IPS DF 4.7 (cell line): Measurements from ENCODE around the gene INO80B.
"Not testable (repeated sequence)": the region's sequence is repeated elsewhere in the genome, so short reads cannot be mapped to it uniquely, and the experiment has no call there.

ENCODE experiments used
- DNase-seq: peaks from one replicate; pipeline ENCODE4 v3.0.0-alpha.2; 2013; ENCODE audit warnings: low spot score; ENCODE audit errors: extremely low read depth

INO80B gene

DNA sequence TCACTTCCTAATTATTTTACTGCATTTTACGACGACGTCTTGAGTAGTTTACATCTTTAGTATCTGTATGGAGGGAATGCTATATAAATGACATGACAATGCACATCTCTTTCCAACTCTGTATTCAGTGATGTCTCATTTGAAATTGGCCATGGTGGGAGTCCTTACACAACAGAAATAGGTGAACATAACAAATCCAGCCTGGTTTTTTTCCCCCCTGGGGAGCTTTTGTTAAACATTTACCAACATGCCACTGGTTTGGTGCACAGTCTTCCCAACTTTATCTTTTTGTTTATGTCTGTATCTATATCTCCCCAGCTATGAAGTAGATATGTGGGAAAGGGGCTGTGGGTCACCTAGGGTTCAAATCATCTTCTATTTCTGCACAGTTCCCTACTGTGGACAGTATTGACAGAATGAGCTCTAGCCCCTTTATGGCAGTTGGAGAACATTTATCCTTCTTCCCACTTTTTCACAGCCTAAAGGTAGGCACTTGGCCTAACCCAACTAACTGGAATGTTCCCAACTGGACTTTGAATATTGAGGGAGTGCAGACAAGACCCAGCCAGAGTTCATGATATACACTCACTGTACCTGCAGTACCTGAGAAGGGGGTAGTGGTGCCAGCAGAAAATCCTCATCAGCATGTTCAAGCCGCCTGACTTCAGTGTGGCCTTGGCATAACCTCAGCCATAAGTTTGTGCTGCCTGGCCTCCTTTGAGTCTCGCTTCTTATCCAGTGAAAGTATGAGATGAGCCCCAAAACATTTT, 7.5 kb upstream of the INO80B start:
- no peak for DNase-seq

DNA sequence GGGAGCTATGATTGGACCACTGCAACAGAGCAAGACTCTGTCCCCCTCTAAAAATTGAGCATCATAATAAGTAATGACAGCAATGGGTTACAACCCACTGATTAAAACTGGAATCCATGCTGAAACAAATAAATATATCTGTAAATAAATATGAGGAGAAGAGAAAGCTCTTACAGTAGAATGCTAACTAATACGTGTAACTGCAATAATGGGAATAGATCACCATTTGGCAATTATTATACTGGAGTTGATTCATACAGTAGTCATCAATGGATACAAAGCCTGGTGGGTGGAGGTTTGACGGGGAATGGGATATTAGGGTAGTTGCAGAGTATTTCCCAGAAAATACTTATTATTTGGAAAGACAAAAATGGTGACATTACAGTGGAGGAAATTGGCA, 6.1 kb upstream of the INO80B start:
- DNase-seq, result no peak

GRCh38 chr2:74450570-74451190, 4.2 kb upstream of the INO80B start:
- DNase-seq, result no peak

- DNase-seq, result no peak
Observed at GRCh38 chr2:74457129-74457548, 2.3 kb downstream of the INO80B start.

- no peak for DNase-seq
Observed at GRCh38 chr2:74457549-74458131, 2.8 kb downstream of the INO80B start.

GRCh38 chr2:74458132-74458937, 3.4 kb downstream of the INO80B start, which contains the start of gene WBP1:
Gene WBP1, plus strand, starts transcription at chr2:74458438. Its CDS starts 165 bp downstream, at chr2:74458603.
- peak; percentile 100 for DNase-seq

GRCh38 chr2:74458938-74459363, 4.1 kb downstream of the INO80B start:
- DNase-seq, result no peak

- DNase-seq, result not testable (repeated sequence)
Observed at GRCh38 chr2:74459503-74460118, 4.7 kb downstream of the INO80B start.

DNA sequence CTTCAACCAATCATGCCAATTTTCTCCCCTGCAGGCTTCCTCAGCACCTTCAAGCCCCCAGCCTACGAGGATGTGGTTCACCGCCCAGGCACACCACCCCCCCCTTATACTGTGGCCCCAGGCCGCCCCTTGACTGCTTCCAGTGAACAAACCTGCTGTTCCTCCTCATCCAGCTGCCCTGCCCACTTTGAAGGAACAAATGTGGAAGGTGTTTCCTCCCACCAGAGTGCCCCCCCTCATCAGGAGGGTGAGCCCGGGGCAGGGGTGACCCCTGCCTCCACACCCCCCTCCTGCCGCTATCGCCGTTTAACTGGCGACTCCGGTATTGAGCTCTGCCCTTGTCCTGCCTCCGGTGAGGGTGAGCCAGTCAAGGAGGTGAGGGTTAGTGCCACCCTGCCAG, 5.3 kb downstream of the INO80B start:
- not testable (repeated sequence) for DNase-seq

DNA sequence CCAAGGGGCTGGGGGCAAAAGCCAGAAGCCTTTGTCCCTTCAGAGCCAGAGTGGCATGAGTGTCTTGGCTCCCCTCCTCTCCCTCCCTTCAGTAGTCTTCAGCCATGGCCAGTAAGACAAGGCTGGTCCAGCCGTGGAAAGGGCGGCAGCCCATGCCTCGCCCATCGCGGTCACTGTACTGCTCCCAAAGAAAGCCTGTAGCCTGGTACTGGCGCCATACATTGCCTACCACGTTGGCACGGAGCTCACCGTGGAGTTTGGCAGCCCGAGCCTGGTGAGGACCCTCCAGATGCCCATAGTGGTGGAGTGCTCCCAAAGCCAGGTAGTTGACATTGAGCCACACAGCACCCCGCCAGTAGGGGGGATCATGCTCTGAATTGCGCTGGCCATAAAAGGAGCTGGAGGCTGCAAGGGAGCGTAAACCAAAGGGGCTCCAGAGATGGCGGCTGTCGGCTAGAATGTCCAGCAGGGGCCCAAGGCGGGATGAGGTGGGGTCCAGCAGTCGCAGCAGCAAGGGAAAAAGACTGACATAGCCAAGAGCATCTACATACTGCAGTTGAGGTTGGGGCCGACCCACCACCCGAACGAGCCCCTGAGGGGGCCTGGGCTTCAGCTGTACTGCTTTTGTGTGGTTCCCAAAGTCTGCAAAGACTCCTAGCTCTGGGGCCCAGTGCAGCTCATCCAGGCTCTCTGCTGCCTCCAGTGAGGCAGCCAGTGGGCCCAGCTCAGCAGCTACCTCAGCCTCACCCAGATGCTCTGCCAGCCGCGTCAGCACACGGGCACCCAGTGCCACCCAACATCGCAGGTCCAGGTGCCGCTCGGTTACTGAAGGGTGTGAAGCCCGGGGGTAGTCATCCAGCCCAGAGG, 6.5 kb downstream of the INO80B start:
- DNase-seq, result no peak

GRCh38 chr2:74462054-74462785, 7.3 kb downstream of the INO80B start:
- no peak for DNase-seq

- DNase-seq, result no peak
Observed at GRCh38 chr2:74462786-74463105, 7.9 kb downstream of the INO80B start.

DNA sequence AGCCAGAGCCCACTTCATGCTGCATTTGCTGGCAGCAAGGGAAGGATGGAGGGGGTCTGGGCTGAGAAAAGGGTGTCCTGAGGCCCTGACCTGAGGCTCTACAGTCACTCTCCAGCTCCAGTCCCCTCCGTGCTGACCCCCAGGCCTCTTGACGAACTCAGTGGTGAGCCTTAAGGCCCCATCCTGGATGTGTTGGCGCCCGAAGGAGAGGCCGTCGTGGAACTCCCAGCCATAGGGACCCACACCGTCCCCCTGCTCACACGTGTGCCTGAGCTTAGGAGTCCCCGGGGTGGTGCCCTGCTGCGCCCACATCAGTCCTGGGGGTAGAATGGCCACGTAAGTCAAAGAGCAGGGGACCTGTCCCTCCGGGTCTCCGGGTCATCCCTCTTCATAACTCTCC, 9.5 kb downstream of the INO80B start:
- DNase-seq, result no peak

DNA sequence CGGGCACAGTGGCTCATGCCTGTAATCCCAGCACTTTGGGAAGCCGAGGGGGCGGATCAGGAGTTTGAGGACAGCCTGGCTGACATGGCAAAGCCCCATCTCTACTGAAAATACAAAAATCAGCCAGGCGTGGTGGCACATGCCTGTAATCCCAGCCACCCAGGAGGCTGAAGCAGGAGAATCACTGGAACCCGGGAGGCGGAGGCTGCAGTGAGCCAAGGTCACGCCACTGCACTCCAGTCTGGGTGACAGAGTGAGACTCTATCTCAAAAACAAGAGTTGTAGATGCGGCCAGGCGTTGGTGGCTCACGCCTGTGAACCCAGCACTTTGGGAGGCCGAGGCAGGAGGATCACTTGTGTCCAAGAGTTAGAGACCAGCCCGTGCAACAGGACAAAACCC, 15.9 kb downstream of the INO80B start:
- DNase-seq, result not testable (repeated sequence)

- DNase-seq, result no peak
Observed at GRCh38 chr2:74471332-74472065, 16.6 kb downstream of the INO80B start.

DNA sequence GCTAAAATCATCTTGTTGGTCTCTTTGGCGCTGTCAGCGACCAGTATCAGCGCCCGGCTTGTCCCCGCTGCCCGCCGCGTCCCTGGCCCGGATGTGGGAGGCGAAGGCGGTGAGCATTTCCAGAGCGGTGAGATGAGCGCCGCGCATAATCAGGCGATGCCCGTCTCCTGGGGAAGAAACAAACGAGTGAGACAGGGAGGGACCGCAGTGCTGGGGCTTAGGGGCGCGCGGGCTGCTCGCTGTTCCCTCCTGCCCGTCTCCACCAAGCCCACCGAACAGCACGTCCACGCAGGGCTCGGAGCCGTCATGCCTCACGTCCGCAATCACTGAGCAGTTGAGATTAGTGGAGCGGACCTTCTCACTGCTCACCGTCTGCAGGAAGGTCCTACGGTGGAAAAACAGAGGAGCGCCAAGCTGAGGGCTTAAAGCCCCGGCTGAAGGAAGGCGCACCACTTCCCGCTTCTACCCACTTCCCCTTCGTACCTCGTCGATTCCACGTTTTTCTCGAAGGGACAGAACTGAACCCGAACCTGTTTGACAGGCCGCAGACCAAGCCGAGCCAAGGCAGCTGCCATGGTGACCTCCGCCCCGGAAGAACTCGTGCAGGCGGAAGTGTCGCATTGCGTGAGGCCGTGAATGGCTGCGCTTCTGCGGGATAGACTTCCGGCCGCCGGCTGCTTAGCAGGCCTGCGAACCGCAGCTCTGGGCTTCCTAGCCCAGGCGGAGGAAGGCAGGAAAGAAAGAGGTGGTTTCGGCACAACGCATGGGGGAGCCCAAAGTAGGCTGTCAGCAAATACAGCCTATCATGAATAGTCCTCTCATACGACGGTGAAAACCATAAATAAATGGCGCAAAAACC, 17.4 kb downstream of the INO80B start, which contains the start of gene MRPL53:
MRPL53 (minus strand) TSS at position 595 of the 859 bp plus-strand sequence; CDS start at position 575, 20 bp downstream.
- no peak for DNase-seq

GRCh38 chr2:74472945-74473258, 18.0 kb downstream of the INO80B start:
- no peak for DNase-seq

DNA sequence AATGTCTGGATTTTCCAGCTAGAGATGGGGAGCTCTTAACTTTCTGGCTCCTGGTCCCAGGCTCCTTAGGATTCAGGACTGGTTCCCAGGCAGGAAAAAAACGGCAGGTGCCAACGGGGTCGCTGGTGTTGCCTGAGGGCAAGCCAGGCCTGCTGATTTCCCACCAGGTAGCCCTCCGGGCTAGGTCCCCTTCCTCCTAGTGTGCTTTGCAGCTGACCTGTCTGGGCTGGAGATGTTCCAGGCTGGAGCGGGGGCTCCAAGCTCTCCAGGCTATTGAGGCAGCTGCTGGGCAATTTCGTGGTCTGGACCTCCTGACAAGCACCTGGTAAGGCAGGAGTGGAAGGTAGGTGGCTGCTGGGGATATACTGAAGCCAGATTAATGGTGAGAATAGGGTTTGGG, 19.6 kb downstream of the INO80B start:
- DNase-seq, result no peak
